ENCODE measurements around the gene TGM3.

The TGM3 gene

GRCh38 chr20:2292416-2293110 lies 3.2 kb upstream of the TGM3 start:
- no peak overlapping the region for H3K4me3 ChIP-seq (ENCODE audit: low read depth, low read length)
- no peak for TF ChIP-seq CTCF (IDR thresholded peaks at IDR 0.05; ENCODE audit: control insufficient read depth, extremely low read depth, insufficient read depth)
- no peak for DNase-seq (ENCODE audit: low read depth)

GRCh38 chr20:2293486-2293885 lies 2.3 kb upstream of the TGM3 start:
- TF ChIP-seq CTCF (IDR thresholded peaks at IDR 0.05; ENCODE audit: control insufficient read depth, extremely low read depth, insufficient read depth), result no peak
- no peak overlapping the region for H3K4me3 ChIP-seq (ENCODE audit: low read depth, low read length)
- no peak for DNase-seq (ENCODE audit: low read depth)

- no peak overlapping the region for H3K4me3 ChIP-seq (ENCODE audit: low read depth, low read length)
- TF ChIP-seq CTCF (IDR thresholded peaks at IDR 0.05; ENCODE audit: control insufficient read depth, extremely low read depth, insufficient read depth), result no peak
- no peak for DNase-seq (ENCODE audit: low read depth)
These were observed 1.8 kb upstream of the TGM3 start for GRCh38 chr20:2293971-2294370.

- no peak overlapping the region for H3K4me3 ChIP-seq (ENCODE audit: low read depth, low read length)
- TF ChIP-seq CTCF (IDR thresholded peaks at IDR 0.05; ENCODE audit: control insufficient read depth, extremely low read depth, insufficient read depth), result no peak
- no peak for DNase-seq (ENCODE audit: low read depth)
These were observed 515 bp upstream of the TGM3 start for GRCh38 chr20:2295286-2295685.

GRCh38 chr20:2296524-2297356 lies 939 bp downstream of the TGM3 start:
- no peak overlapping the region for H3K4me3 ChIP-seq (ENCODE audit: low read depth, low read length)
- no peak for DNase-seq (ENCODE audit: low read depth)
- no peak for TF ChIP-seq CTCF (IDR thresholded peaks at IDR 0.05; ENCODE audit: control insufficient read depth, extremely low read depth, insufficient read depth)

- no peak for TF ChIP-seq CTCF (IDR thresholded peaks at IDR 0.05; ENCODE audit: control insufficient read depth, extremely low read depth, insufficient read depth)
- no peak overlapping the region for H3K4me3 ChIP-seq (ENCODE audit: low read depth, low read length)
- DNase-seq (ENCODE audit: low read depth), result no peak
These were observed 1.5 kb downstream of the TGM3 start for GRCh38 chr20:2297357-2297728.

All from LNCaP clone FGC (cell line).